Colonic mucosa (tissue), 4 donors: ENCODE results near the gene ZSWIM5. TPM values are rescaled to one million over a fixed set of nuclear protein-coding genes. Genes with fewer than 3 reads are reported as not detected.

Experiments
- DNase-seq: peaks from one replicate; pipeline ENCODE4 v3.0.0-alpha.2; 2020
- H3K27ac ChIP-seq: fragments of 200-600 bp; one replicate; pipeline ENCODE4 v1.8.0; 2021
- H3K27me3 ChIP-seq: fragments of 200-600 bp; one replicate; pipeline ENCODE4 v1.8.0; 2021
- H3K36me3 ChIP-seq: fragments of 200-600 bp; one replicate; pipeline ENCODE4 v1.8.0; 2021
- H3K4me1 ChIP-seq: fragments of 200-600 bp; one replicate; pipeline ENCODE4 v1.8.0; 2021; ENCODE audit warnings: mild to moderate bottlenecking
- H3K4me3 ChIP-seq: fragments of 200-600 bp; one replicate; pipeline ENCODE4 v1.8.0; 2021
- H3K9ac ChIP-seq, 2 donors: one replicate each; pipeline ENCODE4 v1.7.0; 2013; ENCODE audit warnings: control low read depth in 2 of 2, low read depth in 2 of 2, low read length in 2 of 2
- H3K9me3 ChIP-seq: fragments of 200-600 bp; one replicate; pipeline ENCODE4 v1.8.0; 2021
- CTCF ChIP-seq: fragments of 200-600 bp; IDR thresholded peaks from one replicate; pipeline ENCODE4 v1.8.0; 2022; ENCODE audit warnings: antibody characterized with exemption, mild to moderate bottlenecking
- intact Hi-C: fragments of 100-400 bp; cut with DNase I; formaldehyde crosslinking; loops from one replicate; pipeline ENCODE4 v1.14.1; 2022
- total RNA-seq, 2 donors: library from RNA; stranded (reverse); fragmentation: NEBNext Ultra II Directional in 1 of 2; extraction: Animal tissue kit (Norgen Biotek cat#: 25700) in 1 of 2; gene quantifications; one replicate each; pipeline ENCODE4 v1.2.1, GENCODE V29; 2021
- donor health status: healthy.
- donor health status: DM: no; HTN: no; CAD: no.
- donor health status: DM: no; HTN: no; CAD: no.

ZSWIM5 gene
- total RNA-seq, 2 donors from 2014 or later = 9.0 to 9.7 TPM

GRCh38 chr1:45043094-45043493 is 163.3 kb downstream of the ZSWIM5 start:
- H3K9ac ChIP-seq = no peak overlapping the region
- no peak for TF ChIP-seq CTCF
- H3K36me3 ChIP-seq = no peaks in the 10 kb centered on the region
- H3K9me3 ChIP-seq = no peaks in the 10 kb centered on the region
- no peak overlapping the region for H3K27ac ChIP-seq
- H3K27me3 ChIP-seq = no peaks in the 10 kb centered on the region
- no peak for DNase-seq
- no peak overlapping the region for H3K4me3 ChIP-seq
- H3K4me1 ChIP-seq = no peaks in the 10 kb centered on the region
- intact Hi-C loops = no loop called here

- Histone ChIP-seq H3K27ac (no peak overlapping the region), H3K9me3 (no peaks in the 10 kb centered on the region), H3K4me1 (peaks cover 6% of the 10 kb centered on the region), H3K9ac (no peak overlapping the region), H3K27me3 (no peaks in the 10 kb centered on the region), H3K4me3 (no peak overlapping the region), H3K36me3 (no peaks in the 10 kb centered on the region)
- TF ChIP-seq CTCF = no peak
- no peak for DNase-seq
- intact Hi-C loops = no loop called here
Observed at GRCh38 chr1:45040297-45040696, 166.1 kb downstream of the ZSWIM5 start.

- intact Hi-C loops = no loop called here
- H3K4me1 ChIP-seq = peaks cover 6% of the 10 kb centered on the region
- H3K9ac ChIP-seq = no peak overlapping the region
- no peak for TF ChIP-seq CTCF
- H3K27me3 ChIP-seq = no peaks in the 10 kb centered on the region
- H3K4me3 ChIP-seq = no peak overlapping the region
- H3K9me3 ChIP-seq = no peaks in the 10 kb centered on the region
- no peaks in the 10 kb centered on the region for H3K36me3 ChIP-seq
- no peak for DNase-seq
- H3K27ac ChIP-seq = no peak overlapping the region
Observed at GRCh38 chr1:45038661-45039364, 167.6 kb downstream of the ZSWIM5 start.

- H3K27ac ChIP-seq = no peak overlapping the region
- no peaks in the 10 kb centered on the region for H3K27me3 ChIP-seq
- H3K36me3 ChIP-seq = no peaks in the 10 kb centered on the region
- no peak for TF ChIP-seq CTCF
- H3K4me3 ChIP-seq = no peak overlapping the region
- peaks cover 6% of the 10 kb centered on the region for H3K4me1 ChIP-seq
- H3K9ac ChIP-seq = no peak overlapping the region
- H3K9me3 ChIP-seq = no peaks in the 10 kb centered on the region
- intact Hi-C loops = no loop called here
- peak; percentile 24 for DNase-seq
Observed at GRCh38 chr1:45038240-45038639, 168.2 kb downstream of the ZSWIM5 start.

GRCh38 chr1:45037456-45037855 is 168.9 kb downstream of the ZSWIM5 start:
- DNase-seq = no peak
- Histone ChIP-seq H3K9ac (no peak overlapping the region), H3K36me3 (no peaks in the 10 kb centered on the region), H3K27me3 (no peaks in the 10 kb centered on the region), H3K9me3 (no peaks in the 10 kb centered on the region), H3K4me1 (peaks cover 6% of the 10 kb centered on the region), H3K27ac (no peak overlapping the region), H3K4me3 (no peak overlapping the region)
- TF ChIP-seq CTCF = no peak
- intact Hi-C loops = no loop called here
